GM12878 (cell line): ENCODE measurements around the gene RBMS1. TPM values are rescaled to one million over a fixed set of nuclear protein-coding genes. Genes with fewer than 3 reads are reported as not detected.

ENCODE experiments used
- ATAC-seq: fragments of 200-7000 bp; cut with Tn5 transposase; 3 replicates; pipeline ENCODE4 v1.9.1; 2020; ENCODE audit warnings: mild to moderate bottlenecking, moderate library complexity
- BruUV-seq: library from RNA; stranded (reverse); fragments of 400-500 nt; replicated peaks from 2 replicates; lab custom pipeline; 2021; lab: Mats Ljungman, UMichigan
- CTCF ChIA-PET: fragments of 300-600 bp; sonication (Branson Sonifier 250); formaldehyde crosslinking; extraction: SDS; loops from one replicate; lab custom pipeline; 2021; ENCODE audit warnings: inconsistent platforms; lab: Yijun Ruan, JAX
- POLR2A ChIA-PET: fragments of 350-600 bp; formaldehyde crosslinking; extraction: SDS; loops from one replicate; lab custom pipeline; 2021; ENCODE audit warnings: inconsistent platforms; lab: Charles Lee
- RAD21 ChIA-PET: fragments of 300-600 bp; sonication (Branson Sonifier 250); formaldehyde crosslinking; loops from one replicate; lab custom pipeline; 2023; ENCODE audit warnings: antibody characterized with exemption; ENCODE audit not compliant: unreplicated experiment; lab: Charles Lee
- SMC1A ChIA-PET: fragments of 300-600 bp; sonication (Branson Sonifier 250); formaldehyde crosslinking; loops from one replicate; lab custom pipeline; 2023; ENCODE audit not compliant: unreplicated experiment, uncharacterized antibody; lab: Charles Lee
- DNase-seq: peaks from one replicate; pipeline ENCODE4 v3.0.0-alpha.2; 2011; ENCODE audit warnings: low read depth, low spot score
- FAIRE-seq: peaks from 3 replicates; lab custom pipeline; 2011; peaks lifted over from hg19 to GRCh38; lab: Jason Lieb, UNC
- H2AFZ ChIP-seq: 2 replicates; pipeline ENCODE4 v1.6.0; 2011; ENCODE audit warnings: low read depth, low read length, control low read depth; ENCODE audit not compliant: control insufficient read depth
- H3K27ac ChIP-seq: 2 replicates; pipeline ENCODE4 v1.5.1; 2011; ENCODE audit warnings: control low read depth; ENCODE audit not compliant: control insufficient read depth, insufficient read depth
- H3K27me3 ChIP-seq, 2 experiments: replicated peaks in 1 of 2; 2 replicates each; pipeline versions ENCODE4 v1.6.0 to v1.6.1; 2011; ENCODE audit warnings: low read length in 1 of 2; ENCODE audit not compliant: control insufficient read depth in 2 of 2, insufficient read depth in 2 of 2
- H3K36me3 ChIP-seq, 2 experiments: 2 replicates each; pipeline ENCODE4 v1.5.1; 2011; ENCODE audit warnings: low read length in 1 of 2; ENCODE audit not compliant: control insufficient read depth in 2 of 2, insufficient read depth in 2 of 2
- H3K4me1 ChIP-seq: 2 replicates; pipeline ENCODE4 v1.6.1; 2011; ENCODE audit warnings: mild to moderate bottlenecking, low read length, moderate library complexity, mixed read lengths; ENCODE audit not compliant: control insufficient read depth, insufficient read depth
- H3K4me2 ChIP-seq: 2 replicates; pipeline ENCODE4 v1.6.0; 2011; ENCODE audit warnings: control low read depth; ENCODE audit not compliant: control insufficient read depth, insufficient read depth
- H3K4me3 ChIP-seq: fragments of 200-600 bp; sonication (generic); 2 replicates; pipeline ENCODE4 v1.5.1; 2016
- H3K79me2 ChIP-seq: 2 replicates; pipeline ENCODE4 v1.6.0; 2011; ENCODE audit warnings: low read length; ENCODE audit not compliant: control insufficient read depth, insufficient read depth
- H3K9ac ChIP-seq: 2 replicates; pipeline ENCODE4 v1.8.0; 2011; ENCODE audit warnings: low read length, control low read depth, mixed read lengths; ENCODE audit not compliant: control insufficient read depth, insufficient read depth
- H3K9me3 ChIP-seq: replicated peaks from 3 replicates; pipeline ENCODE4 v1.5.1; 2011; ENCODE audit warnings: mild to moderate bottlenecking, low read length; ENCODE audit not compliant: control insufficient read depth, insufficient read depth
- H4K20me1 ChIP-seq: 2 replicates; pipeline ENCODE4 v1.6.0; 2011; ENCODE audit not compliant: control insufficient read depth, insufficient read depth
- ASH2L ChIP-seq: fragments of 300-600, 200-600 bp; sonication (generic); IDR thresholded peaks from 2 replicates; pipeline ENCODE4 v1.6.1; 2017; ENCODE audit warnings: low read depth, mild to moderate bottlenecking, borderline replicate concordance
- ATF7 ChIP-seq: fragments of 450-650 bp; IDR thresholded peaks from 2 replicates; pipeline ENCODE4 v1.6.1; 2016; ENCODE audit warnings: low read depth, mild to moderate bottlenecking
- BACH1 ChIP-seq: fragments of 450-650 bp; IDR thresholded peaks from 2 replicates; pipeline ENCODE4 v1.6.1; 2017; ENCODE audit warnings: mild to moderate bottlenecking, borderline replicate concordance
- CBFB ChIP-seq: IDR thresholded peaks from 2 replicates; pipeline ENCODE4 v1.6.1; 2016; ENCODE audit warnings: antibody characterized with exemption, low read depth
- CHD1 ChIP-seq: IDR thresholded peaks from 2 replicates; pipeline ENCODE4 v1.6.1; 2012; ENCODE audit warnings: low read depth, low read length, improper control_type of control experiment
- CHD2 ChIP-seq: IDR thresholded peaks from 2 replicates; pipeline ENCODE4 v1.6.1; 2011; ENCODE audit warnings: low read depth, low read length, improper control_type of control experiment, borderline replicate concordance
- EP300 ChIP-seq, 2 experiments: fragments of 150-350 bp in 1 of 2; IDR thresholded peaks; 2 replicates each; pipeline ENCODE4 v1.6.1; 2011 to 2012; ENCODE audit warnings: low read depth in 2 of 2, low read length in 2 of 2, borderline replicate concordance in 1 of 2, improper control_type of control experiment in 1 of 2, inconsistent platforms in 1 of 2; ENCODE audit not compliant: control insufficient read depth in 1 of 2
- ETV6 ChIP-seq, 2 experiments: fragments of 450-650 bp in 1 of 2; IDR thresholded peaks in 1 of 2; conservative IDR thresholded peaks in 1 of 2; 2 replicates each; pipeline ENCODE4 v1.6.1; 2014; ENCODE audit warnings: antibody characterized with exemption in 1 of 2, borderline replicate concordance in 1 of 2, low read depth in 1 of 2, mild to moderate bottlenecking in 1 of 2, moderate library complexity in 1 of 2
- HDGF ChIP-seq: fragments of 450-650 bp; IDR thresholded peaks from 2 replicates; pipeline ENCODE4 v1.6.1; 2016; ENCODE audit warnings: antibody characterized with exemption
- NFIC ChIP-seq: IDR thresholded peaks from 2 replicates; pipeline ENCODE4 v1.6.1; 2012; ENCODE audit warnings: low read depth, mild to moderate bottlenecking, inconsistent platforms, low read length, moderate library complexity
- NR2C1 ChIP-seq: fragments of 450-650 bp; IDR thresholded peaks from 2 replicates; pipeline ENCODE4 v1.6.1; 2017; ENCODE audit warnings: antibody characterized with exemption, mild to moderate bottlenecking, moderate library complexity
- POLR2AphosphoS2 ChIP-seq: IDR thresholded peaks from 2 replicates; pipeline ENCODE4 v1.6.1; 2011; ENCODE audit warnings: low read depth, mild to moderate bottlenecking, low read length, improper control_type of control experiment, moderate library complexity
- TBL1XR1 ChIP-seq: IDR thresholded peaks from 2 replicates; pipeline ENCODE4 v1.6.1; 2012; ENCODE audit warnings: low read depth, low read length, improper control_type of control experiment
- TCF12 ChIP-seq: IDR thresholded peaks from 2 replicates; pipeline ENCODE4 v1.6.1; 2011; ENCODE audit warnings: low read depth, mild to moderate bottlenecking, low read length
- USF2 ChIP-seq: IDR thresholded peaks from 2 replicates; pipeline ENCODE4 v1.6.1; 2011; ENCODE audit warnings: low read depth, low read length, improper control_type of control experiment, borderline replicate concordance
- YY1 ChIP-seq: IDR thresholded peaks from 2 replicates; pipeline ENCODE4 v1.6.1; 2011; ENCODE audit warnings: low read depth, mild to moderate bottlenecking, low read length
- ZNF622 ChIP-seq: fragments of 450-650 bp; IDR thresholded peaks from 2 replicates; pipeline ENCODE4 v1.6.1; 2017; ENCODE audit warnings: mild to moderate bottlenecking, inconsistent platforms
- ZZZ3 ChIP-seq: IDR thresholded peaks from 2 replicates; pipeline ENCODE4 v1.6.1; 2011; ENCODE audit warnings: low read depth; ENCODE audit not compliant: control insufficient read depth, insufficient read length
- WGBS: methylation state at CpG from one replicate; pipeline ENCODE4 v1.1.6; 2016; ENCODE audit warnings: low lambda C conversion rate; ENCODE audit not compliant: insufficient replicate concordance, insufficient coverage; ENCODE audit errors: missing lambda C conversion rate; 5-methylcytosine and 5-hydroxymethylcytosine counted together
- in situ Hi-C: fragments of 300-500 bp; cut with MboI; formaldehyde crosslinking; loops from 9 replicates; pipeline ENCODE4 v1.14.3; 2018; ENCODE audit warnings: mixed read lengths
- intact Hi-C: fragments of 100-400 bp; cut with micrococcal nuclease; formaldehyde crosslinking; loops from one replicate; pipeline ENCODE4 v1.14.2; 2022; ENCODE audit not compliant: unreplicated experiment
- polyA plus RNA-seq, 11 experiments: library from polyadenylated mRNA; depleted of rRNA in 4 of 11; unstranded in 6 of 11; stranded (reverse) in 5 of 11; fragments of >200 nt; fragmentation: Nextera tagmentation in 4 of 11; fragmentation: Illumina TruSeq in 1 of 11; extraction: Ambion mirVana in 4 of 11; extraction: Trizol in 1 of 11; gene quantifications; 1 replicate in 1 of 11; 2 replicates in 10 of 11; pipeline versions ENCODE4 v1.2.1 to v1.2.3, GENCODE V29; 2011 to 2016; ENCODE audit warnings: inconsistent platforms in 2 of 11, missing spikeins in 2 of 11, low read depth in 1 of 11
- total RNA-seq, 4 experiments: library from RNA; depleted of rRNA in 3 of 4; stranded (reverse); fragments of >200 nt in 3 of 4; fragmentation: Illumina TruSeq in 1 of 4; extraction: Trizol in 1 of 4; gene quantifications; 2 replicates each; pipeline versions ENCODE4 v1.2.1 to v1.2.3, GENCODE V29; 2013 to 2021
- TF ChIP-seq, protein P1 (sequence below): fragments of 450-650 bp; IDR thresholded peaks from 2 replicates; pipeline ENCODE4 v1.6.1; 2017; ENCODE audit warnings: mild to moderate bottlenecking, low read depth, inconsistent platforms; ENCODE audit not compliant: poor library complexity, severe bottlenecking
- TF ChIP-seq, protein P2 (sequence below): fragments of 450-650 bp; IDR thresholded peaks from 2 replicates; pipeline ENCODE4 v1.6.1; 2018; ENCODE audit warnings: borderline replicate concordance, mild to moderate bottlenecking; ENCODE audit not compliant: partially characterized antibody

RBMS1 gene
- total and polyA plus RNA-seq, 10 of the 15 experiments (the other 5 are each of a cell fraction or from before 2014, with no cell fraction given) = 0.04 to 0.31 (median 0.17) TPM; not detected in 1

DNA sequence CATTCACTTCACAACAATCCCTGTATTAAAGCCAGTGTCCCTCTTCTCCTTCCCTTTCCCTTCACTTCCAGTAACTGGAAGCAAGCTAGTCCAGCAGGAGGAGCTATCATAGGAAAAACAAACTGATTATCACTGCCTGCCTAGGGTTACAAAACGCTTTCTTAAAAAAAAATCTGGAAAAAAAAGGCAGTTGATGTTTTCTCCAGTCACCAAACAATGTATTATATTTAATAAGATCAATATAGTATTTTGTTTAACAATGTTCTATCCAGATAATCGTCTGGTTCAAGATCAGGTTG, 214.8 kb downstream of the RBMS1 start:
- DNase-seq (no peak), FAIRE-seq (no peak), ATAC-seq (no peak)
- WGBS = 21% methylated on average over 2 of the region's 2 CpGs
- POLR2A ChIA-PET = no interaction called here
- Histone ChIP-seq H3K27me3 (no peaks in the 10 kb centered on the region), H3K4me2 (no peak overlapping the region), H3K9me3 (no peaks in the 10 kb centered on the region), H3K4me1 (no peaks in the 10 kb centered on the region), H3K9ac (no peak overlapping the region), H3K27ac (no peak overlapping the region), H2AFZ (no peak overlapping the region), H3K4me3 (no peak overlapping the region), H3K79me2 (no peaks in the 10 kb centered on the region)
- BruUV-seq = no TSS peak
- in situ Hi-C loops (no loop called here), intact Hi-C loops (no loop called here)
- RAD21 ChIA-PET = no interaction called here
- SMC1A ChIA-PET = interaction anchor here (1.5 kb wide), 1 partner anchor 11 kb away, joined by 5 read pairs; no protein-coding TSS in a partner anchor
- no peak for TF ChIP-seq YY1
- TF ChIP-seq CHD2 = no peak
- TF ChIP-seq TCF12 = no peak
- TF ChIP-seq ATF7 = no peak
- TF ChIP-seq ZNF622 = no peak
- TF ChIP-seq, protein P1, sequence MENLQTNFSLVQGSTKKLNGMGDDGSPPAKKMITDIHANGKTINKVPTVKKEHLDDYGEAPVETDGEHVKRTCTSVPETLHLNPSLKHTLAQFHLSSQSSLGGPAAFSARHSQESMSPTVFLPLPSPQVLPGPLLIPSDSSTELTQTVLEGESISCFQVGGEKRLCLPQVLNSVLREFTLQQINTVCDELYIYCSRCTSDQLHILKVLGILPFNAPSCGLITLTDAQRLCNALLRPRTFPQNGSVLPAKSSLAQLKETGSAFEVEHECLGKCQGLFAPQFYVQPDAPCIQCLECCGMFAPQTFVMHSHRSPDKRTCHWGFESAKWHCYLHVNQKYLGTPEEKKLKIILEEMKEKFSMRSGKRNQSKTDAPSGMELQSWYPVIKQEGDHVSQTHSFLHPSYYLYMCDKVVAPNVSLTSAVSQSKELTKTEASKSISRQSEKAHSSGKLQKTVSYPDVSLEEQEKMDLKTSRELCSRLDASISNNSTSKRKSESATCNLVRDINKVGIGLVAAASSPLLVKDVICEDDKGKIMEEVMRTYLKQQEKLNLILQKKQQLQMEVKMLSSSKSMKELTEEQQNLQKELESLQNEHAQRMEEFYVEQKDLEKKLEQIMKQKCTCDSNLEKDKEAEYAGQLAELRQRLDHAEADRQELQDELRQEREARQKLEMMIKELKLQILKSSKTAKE = no peak
- TF ChIP-seq POLR2AphosphoS2 = no peak
- TF ChIP-seq NR2C1 = no peak
- no peak for TF ChIP-seq USF2
- TF ChIP-seq EP300 (IDR thresholded peaks at IDR 0.05; ENCODE audit: borderline replicate concordance in 1 of 2, control insufficient read depth in 1 of 2, low read depth in 2 of 2, low read length in 2 of 2) = no peak
- TF ChIP-seq CBFB = no peak
- TF ChIP-seq CHD1 = no peak
- no peak for TF ChIP-seq ETV6 (conservative IDR thresholded peaks at IDR 0.05 in 1 of 2, IDR thresholded peaks at IDR 0.05 in 1 of 2; ENCODE audit: borderline replicate concordance in 1 of 2, low read depth in 1 of 2)
- TF ChIP-seq BACH1 = no peak
- TF ChIP-seq ASH2L = no peak
- TF ChIP-seq, protein P2, sequence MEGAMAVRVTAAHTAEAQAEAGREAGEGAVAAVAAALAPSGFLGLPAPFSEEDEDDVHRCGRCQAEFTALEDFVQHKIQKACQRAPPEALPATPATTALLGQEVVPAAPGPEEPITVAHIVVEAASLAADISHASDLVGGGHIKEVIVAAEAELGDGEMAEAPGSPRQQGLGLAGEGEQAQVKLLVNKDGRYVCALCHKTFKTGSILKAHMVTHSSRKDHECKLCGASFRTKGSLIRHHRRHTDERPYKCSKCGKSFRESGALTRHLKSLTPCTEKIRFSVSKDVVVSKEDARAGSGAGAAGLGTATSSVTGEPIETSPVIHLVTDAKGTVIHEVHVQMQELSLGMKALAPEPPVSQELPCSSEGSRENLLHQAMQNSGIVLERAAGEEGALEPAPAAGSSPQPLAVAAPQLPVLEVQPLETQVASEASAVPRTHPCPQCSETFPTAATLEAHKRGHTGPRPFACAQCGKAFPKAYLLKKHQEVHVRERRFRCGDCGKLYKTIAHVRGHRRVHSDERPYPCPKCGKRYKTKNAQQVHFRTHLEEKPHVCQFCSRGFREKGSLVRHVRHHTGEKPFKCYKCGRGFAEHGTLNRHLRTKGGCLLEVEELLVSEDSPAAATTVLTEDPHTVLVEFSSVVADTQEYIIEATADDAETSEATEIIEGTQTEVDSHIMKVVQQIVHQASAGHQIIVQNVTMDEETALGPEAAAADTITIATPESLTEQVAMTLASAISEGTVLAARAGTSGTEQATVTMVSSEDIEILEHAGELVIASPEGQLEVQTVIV = no peak
- TF ChIP-seq TBL1XR1 = no peak
- no peak for TF ChIP-seq HDGF
- no peak for TF ChIP-seq ZZZ3
- no peak for TF ChIP-seq NFIC
- TF ChIP-seq, all 136 proteins: peak for 0
- no peaks in the 10 kb centered on the region for H4K20me1 ChIP-seq
- no peaks in the 10 kb centered on the region for H3K36me3 ChIP-seq
- CTCF ChIA-PET = no interaction called here
